WI38 (cell line): ENCODE results near the gene SCART1.

Source experiments
- H3K4me3 ChIP-seq: 2 replicates; pipeline ENCODE4 v1.5.1; 2011; ENCODE audit warnings: low read depth, mild to moderate bottlenecking, control low read depth, low read length
- TF ChIP-seq, protein P1 (sequence below): IDR thresholded peaks from 2 replicates; pipeline ENCODE4 v1.5.1; 2012; ENCODE audit warnings: low read depth, mild to moderate bottlenecking, control low read depth, low read length

Gene SCART1

DNA sequence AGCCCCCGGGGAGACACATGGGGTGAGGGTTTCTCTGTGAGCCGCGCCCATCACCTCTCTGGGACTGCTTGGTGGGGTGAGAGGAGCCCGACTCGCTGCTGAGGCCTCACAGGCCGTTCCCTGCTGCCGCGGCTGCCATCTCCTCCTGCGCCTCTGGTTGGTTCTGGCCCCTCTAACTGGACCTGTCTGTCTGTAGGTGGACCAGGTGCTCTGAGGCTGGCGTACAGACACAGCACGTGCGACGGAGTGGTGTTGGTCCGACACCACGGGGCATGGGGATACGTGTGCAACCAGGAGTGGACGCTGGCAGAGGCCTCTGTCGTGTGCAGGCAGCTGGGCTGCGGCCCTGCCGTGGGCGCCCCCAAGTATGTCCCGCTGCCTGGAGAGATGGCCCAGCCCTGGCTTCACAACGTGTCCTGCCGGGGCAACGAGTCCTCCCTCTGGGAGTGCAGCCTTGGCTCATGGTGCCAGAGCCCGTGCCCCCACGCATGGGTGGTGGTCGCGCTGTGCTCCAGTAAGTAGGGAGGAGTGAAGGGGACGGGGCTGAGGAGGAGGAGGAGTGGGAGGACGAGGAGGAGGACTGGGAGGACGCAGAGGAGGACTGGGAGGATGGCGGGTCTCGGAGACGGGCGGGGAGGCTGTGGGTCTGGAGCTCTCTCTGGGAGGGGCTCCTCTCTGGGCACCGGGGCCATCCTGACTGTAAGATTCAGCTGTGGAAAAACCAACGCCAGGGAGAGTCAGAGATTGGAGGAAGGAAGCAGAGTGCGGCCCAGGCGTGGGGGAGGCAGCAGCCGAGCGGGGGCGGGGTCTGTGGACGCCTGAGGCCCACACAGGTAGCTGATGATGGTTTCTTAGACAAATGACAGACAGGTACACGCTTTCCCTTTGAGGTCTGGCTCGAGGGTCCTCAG is 2.6 kb downstream of the SCART1 start:
- no peak overlapping the region for H3K4me3 ChIP-seq
- TF ChIP-seq, protein P1, sequence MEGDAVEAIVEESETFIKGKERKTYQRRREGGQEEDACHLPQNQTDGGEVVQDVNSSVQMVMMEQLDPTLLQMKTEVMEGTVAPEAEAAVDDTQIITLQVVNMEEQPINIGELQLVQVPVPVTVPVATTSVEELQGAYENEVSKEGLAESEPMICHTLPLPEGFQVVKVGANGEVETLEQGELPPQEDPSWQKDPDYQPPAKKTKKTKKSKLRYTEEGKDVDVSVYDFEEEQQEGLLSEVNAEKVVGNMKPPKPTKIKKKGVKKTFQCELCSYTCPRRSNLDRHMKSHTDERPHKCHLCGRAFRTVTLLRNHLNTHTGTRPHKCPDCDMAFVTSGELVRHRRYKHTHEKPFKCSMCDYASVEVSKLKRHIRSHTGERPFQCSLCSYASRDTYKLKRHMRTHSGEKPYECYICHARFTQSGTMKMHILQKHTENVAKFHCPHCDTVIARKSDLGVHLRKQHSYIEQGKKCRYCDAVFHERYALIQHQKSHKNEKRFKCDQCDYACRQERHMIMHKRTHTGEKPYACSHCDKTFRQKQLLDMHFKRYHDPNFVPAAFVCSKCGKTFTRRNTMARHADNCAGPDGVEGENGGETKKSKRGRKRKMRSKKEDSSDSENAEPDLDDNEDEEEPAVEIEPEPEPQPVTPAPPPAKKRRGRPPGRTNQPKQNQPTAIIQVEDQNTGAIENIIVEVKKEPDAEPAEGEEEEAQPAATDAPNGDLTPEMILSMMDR = no peak

DNA sequence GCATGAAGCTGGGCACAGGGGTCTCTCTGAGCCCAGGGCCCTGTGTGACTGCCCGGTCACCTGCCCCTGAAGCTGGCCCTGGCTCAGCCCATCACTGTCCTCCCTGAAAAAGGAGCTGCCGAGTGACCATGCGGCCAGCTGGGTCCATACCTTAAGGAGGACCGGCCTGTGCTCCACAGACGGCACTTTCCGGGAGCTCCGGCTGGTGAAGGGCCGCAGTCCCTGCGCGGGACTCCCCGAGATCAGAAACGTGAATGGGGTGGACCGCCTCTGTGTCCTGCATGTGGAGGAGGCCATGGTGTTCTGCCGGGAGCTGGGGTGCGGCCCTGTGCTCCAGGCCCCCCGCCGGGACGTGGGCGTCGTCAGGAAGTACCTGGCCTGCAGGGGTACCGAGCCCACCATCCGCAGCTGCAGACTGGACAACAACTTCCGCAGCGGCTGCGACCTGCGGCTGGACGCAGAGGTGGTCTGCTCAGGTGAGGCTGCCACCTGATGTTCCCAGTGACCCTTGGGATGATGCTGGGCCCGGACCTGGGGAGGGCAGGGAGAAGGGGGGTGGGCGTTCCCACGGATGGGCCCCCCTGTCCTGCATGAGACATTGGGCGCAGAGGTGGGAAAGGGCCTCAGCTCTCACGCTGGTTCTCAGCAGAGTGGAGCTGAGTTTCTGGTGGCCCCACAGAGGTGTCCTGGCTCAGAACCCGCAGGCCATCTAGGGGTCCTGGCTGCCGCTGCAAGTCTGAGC is 3.5 kb downstream of the SCART1 start:
- H3K4me3 ChIP-seq = no peak overlapping the region
- TF ChIP-seq, protein P1 = no peak

DNA sequence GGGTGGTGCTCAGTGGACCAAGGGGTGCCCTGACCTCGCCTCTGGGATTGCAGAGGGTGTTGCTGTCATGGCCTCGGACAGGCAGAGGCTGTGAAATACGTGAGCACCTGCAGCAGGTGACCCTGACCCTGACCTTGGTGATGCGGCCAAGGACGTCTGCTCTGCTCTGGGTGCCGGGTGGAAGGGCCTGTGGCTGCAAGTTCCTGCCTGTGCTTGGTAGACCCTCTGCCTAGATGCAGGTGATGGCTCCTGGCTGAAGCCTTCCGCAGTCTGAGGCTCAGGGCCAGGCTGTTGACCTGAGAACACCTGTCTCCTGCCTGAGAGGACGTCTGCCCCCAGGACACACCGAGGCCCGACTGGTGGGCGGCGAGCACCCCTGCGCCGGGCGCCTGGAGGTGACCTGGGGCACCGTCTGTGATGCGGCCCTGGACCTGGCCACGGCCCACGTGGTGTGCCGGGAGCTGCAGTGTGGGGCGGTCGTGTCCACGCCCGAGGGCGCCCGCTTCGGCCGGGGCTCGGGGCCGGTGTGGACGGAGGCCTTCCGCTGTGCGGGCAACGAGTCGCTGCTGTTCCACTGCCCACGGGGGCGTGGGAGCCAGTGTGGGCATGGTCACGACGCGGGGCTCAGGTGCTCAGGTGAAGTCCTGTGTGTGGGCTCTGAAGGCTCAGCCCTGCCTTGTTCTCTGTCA is 4.4 kb downstream of the SCART1 start:
- H3K4me3 ChIP-seq = no peak overlapping the region
- TF ChIP-seq, protein P1 = no peak

DNA sequence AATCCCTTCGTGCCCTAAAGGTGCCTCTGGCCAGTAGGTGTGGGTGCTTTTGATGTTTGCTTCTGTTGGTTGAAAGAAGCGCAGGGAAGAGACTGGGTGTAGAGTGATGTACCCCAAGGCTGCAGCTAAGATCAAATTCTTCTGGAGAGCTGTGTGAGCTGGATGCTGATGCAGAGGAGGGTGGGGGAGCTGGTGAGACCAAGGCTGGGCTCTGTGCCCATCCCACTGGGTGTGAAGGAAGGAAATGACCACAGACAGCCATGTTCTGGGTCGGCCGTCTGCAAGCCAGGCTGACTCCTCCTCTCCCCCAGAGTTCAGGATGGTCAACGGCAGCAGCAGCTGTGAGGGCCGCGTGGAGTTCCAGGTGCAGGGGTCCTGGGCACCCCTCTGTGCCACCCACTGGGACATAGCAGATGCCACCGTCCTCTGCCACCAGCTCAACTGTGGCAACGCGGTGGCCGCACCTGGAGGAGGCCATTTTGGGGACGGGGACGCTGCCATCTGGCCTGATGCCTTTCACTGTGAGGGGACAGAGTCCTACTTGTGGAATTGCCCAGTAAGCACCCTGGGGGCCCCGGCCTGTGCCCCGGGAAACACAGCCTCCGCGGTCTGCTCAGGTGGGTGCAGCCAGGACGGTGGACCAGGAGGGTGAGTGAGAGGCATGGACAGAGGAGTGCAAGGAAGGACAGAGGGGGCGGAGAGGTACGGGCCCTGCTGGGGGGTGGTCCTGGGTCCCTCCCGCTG is 5.1 kb downstream of the SCART1 start:
- TF ChIP-seq, protein P1 = no peak
- no peak overlapping the region for H3K4me3 ChIP-seq

DNA sequence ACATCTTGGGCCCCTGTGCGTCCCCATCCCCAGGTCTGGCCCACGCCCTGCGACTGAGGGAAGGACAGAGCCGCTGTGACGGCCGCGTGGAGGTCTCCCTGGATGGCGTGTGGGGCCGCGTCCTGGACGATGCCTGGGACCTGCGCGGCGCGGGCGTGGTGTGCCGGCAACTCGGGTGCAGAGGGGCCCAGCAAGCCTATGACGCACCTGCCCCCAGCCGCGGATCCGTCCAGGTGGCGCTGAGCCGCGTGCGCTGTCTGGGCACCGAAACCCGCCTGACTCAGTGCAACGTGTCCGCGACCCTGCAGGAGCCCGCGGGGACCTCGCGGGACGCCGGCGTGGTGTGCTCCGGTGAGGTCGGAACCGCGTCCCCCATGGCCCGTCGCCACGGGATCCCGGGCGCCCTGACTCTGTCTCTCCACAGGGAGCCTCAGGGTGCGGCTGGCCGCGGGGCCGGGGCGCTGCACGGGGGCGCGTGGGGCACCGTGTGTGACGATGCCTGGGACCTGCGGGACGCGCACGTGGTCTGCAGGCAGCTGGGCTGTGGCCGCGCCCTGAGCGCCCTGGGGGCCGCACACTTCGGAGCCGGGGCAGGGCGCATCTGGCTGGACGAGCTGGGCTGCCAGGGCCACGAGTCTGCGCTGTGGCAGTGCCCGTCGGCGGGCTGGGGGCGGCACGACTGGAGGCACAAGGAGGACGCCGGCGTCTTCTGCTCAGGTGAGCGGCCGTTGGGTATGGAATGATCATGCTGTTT is 5.9 kb downstream of the SCART1 start:
- TF ChIP-seq, protein P1 = no peak
- no peak overlapping the region for H3K4me3 ChIP-seq

DNA sequence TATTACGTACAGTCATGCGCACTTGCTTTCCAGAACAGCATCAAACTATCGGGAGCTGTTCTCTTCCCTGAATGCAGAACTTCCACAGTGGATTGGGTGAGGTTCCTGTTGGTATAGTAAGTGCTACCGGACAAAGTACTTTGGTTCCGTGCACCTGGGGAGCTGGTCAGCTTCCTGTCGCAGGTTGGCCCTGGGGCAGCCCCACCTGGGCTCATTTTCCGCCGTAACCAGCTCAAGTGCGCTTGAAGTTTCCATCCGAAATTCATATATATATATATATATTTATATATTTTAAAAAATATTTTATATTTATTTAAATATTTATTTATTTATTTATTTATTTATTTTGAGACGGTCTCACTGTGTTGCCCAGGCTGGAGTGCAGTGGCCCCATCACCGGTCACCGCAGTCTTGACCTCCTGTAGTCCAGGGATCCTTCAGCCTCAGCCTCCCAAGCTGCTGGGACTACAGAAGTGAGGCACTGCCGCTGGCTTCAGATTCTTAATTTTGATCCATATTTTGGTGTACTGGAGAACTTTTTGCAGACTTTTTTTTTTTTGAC is 6.5 kb downstream of the SCART1 start:
- TF ChIP-seq, protein P1 = no peak
- H3K4me3 ChIP-seq = no peak overlapping the region
